HCT116 (cell line): ENCODE data around the gene WNT5B.

Source experiments
- CTCF ChIP-seq, 3 experiments: fragments of 200-600 bp in 1 of 3; sonication (generic) in 1 of 3; IDR thresholded peaks in 2 of 3; conservative IDR thresholded peaks in 1 of 3; 2 replicates each; pipeline ENCODE4 v1.5.1; 2012 to 2017; ENCODE audit warnings: low read depth in 2 of 3, low read length in 2 of 3, antibody characterized with exemption in 1 of 3, borderline replicate concordance in 1 of 3, control low read depth in 1 of 3, mild to moderate bottlenecking in 1 of 3, mixed read lengths in 1 of 3, mixed run types in 1 of 3, moderate library complexity in 1 of 3; ENCODE audit not compliant: insufficient read depth in 1 of 3
- EZH2 ChIP-seq: fragments of 200-600 bp; sonication (generic); IDR thresholded peaks from 2 replicates; pipeline ENCODE4 v1.6.1; 2017; ENCODE audit warnings: antibody characterized with exemption, mixed run types
- POLR2A ChIP-seq: IDR thresholded peaks from 2 replicates; pipeline ENCODE4 v1.7.0; 2011; ENCODE audit warnings: borderline replicate concordance; ENCODE audit not compliant: insufficient read depth, insufficient read length; ENCODE audit errors: extremely low read depth
- POLR2AphosphoS5 ChIP-seq: IDR thresholded peaks from 2 replicates; pipeline ENCODE4 v1.6.1; 2011; ENCODE audit warnings: mild to moderate bottlenecking, low read depth, low read length, moderate library complexity
- RAD21 ChIP-seq: IDR thresholded peaks from 2 replicates; pipeline ENCODE4 v1.6.1; 2012; ENCODE audit warnings: low read depth, mild to moderate bottlenecking
- SP1 ChIP-seq: IDR thresholded peaks from 2 replicates; pipeline ENCODE4 v1.6.1; 2012; ENCODE audit warnings: low read depth
- ZNF274 ChIP-seq: fragments of 200-500 bp; sonication (Bioruptor generic); IDR thresholded peaks from 2 replicates; pipeline ENCODE4 v1.6.1; 2014; ENCODE audit warnings: mild to moderate bottlenecking, low read depth, low read length, inconsistent platforms

- TF ChIP-seq EZH2 (no peak), POLR2AphosphoS5 (no peak), CTCF (IDR thresholded peaks at IDR 0.05 in 2 of 3, conservative IDR thresholded peaks at IDR 0.05 in 1 of 3; ENCODE audit: borderline replicate concordance in 1 of 3, insufficient read depth in 1 of 3, low read depth in 2 of 3, low read length in 2 of 3) (no peak), RAD21 (no peak), ZNF274 (no peak), SP1 (no peak), POLR2A (no peak)
Observed at GRCh38 chr12:1657688-1658087, 28.7 kb downstream of the WNT5B start.
